Measurements from ENCODE around the gene PPP5C. TPM values are rescaled to one million over a fixed set of nuclear protein-coding genes. Genes with fewer than 3 reads are reported as not detected.

Gene PPP5C
- polyA plus RNA-seq, 1 donor from 2014 or later = 99.3 TPM

- peaks cover 15% of the 10 kb centered on the region for H3K79me2 ChIP-seq (replicated peaks; ENCODE audit: insufficient read depth, low read length)
- H3K9me3 ChIP-seq (ENCODE audit: low read length) = no peaks in the 10 kb centered on the region
- peak overlapping the region; percentile 53 for H3K4me3 ChIP-seq (ENCODE audit: low read length)
- H2AFZ ChIP-seq (ENCODE audit: low read depth, low read length) = no peak overlapping the region
- no peaks in the 10 kb centered on the region for H3K9me2 ChIP-seq (ENCODE audit: insufficient read depth, low read length)
- no peak overlapping the region for H3K27ac ChIP-seq (ENCODE audit: low read length)
- no peaks in the 10 kb centered on the region for H3K27me3 ChIP-seq (ENCODE audit: insufficient read depth, low read depth, low read length)
- no peaks in the 10 kb centered on the region for H3K36me3 ChIP-seq (ENCODE audit: insufficient read depth, low read length)
- H4K20me1 ChIP-seq (ENCODE audit: insufficient read depth) = no peaks in the 10 kb centered on the region
- TF ChIP-seq POLR2AphosphoS5 (IDR thresholded peaks at IDR 0.05) (no peak), CTCF (IDR thresholded peaks at IDR 0.05; ENCODE audit: poor library complexity, severe bottlenecking) (no peak), MXI1 (conservative IDR thresholded peaks at IDR 0.05; ENCODE audit: poor library complexity, severe bottlenecking) (no peak), EP300 (conservative IDR thresholded peaks at IDR 0.05; ENCODE audit: poor library complexity, severe bottlenecking) (no peak)
- no peak overlapping the region for H3K4me2 ChIP-seq (ENCODE audit: low read length)
- no peaks in the 10 kb centered on the region for H3F3A ChIP-seq (ENCODE audit: insufficient read depth, low read length, poor library complexity, severe bottlenecking)
- no peak overlapping the region for H3K9ac ChIP-seq (ENCODE audit: low read length)
Observed at GRCh38 chr19:46411925-46412649, 65.2 kb downstream of the PPP5C start.

- Histone ChIP-seq H3K9me2 (ENCODE audit: insufficient read depth, low read length) (no peaks in the 10 kb centered on the region), H3F3A (ENCODE audit: insufficient read depth, low read length, poor library complexity, severe bottlenecking) (no peaks in the 10 kb centered on the region), H3K27ac (ENCODE audit: low read length) (peak overlapping the region; percentile 20), H4K20me1 (ENCODE audit: insufficient read depth) (no peaks in the 10 kb centered on the region), H3K4me3 (ENCODE audit: low read length) (peak overlapping the region; percentile 53), H2AFZ (ENCODE audit: low read depth, low read length) (peak overlapping the region; percentile 51), H3K4me2 (ENCODE audit: low read length) (no peak overlapping the region), H3K79me2 (replicated peaks; ENCODE audit: insufficient read depth, low read length) (peaks cover 15% of the 10 kb centered on the region), H3K9ac (ENCODE audit: low read length) (peak overlapping the region; percentile 45), H3K9me3 (ENCODE audit: low read length) (no peaks in the 10 kb centered on the region), H3K36me3 (ENCODE audit: insufficient read depth, low read length) (no peaks in the 10 kb centered on the region), H3K27me3 (ENCODE audit: insufficient read depth, low read depth, low read length) (no peaks in the 10 kb centered on the region)
- TF ChIP-seq MXI1 (conservative IDR thresholded peaks at IDR 0.05; ENCODE audit: poor library complexity, severe bottlenecking) = no peak
- TF ChIP-seq EZH2 (IDR thresholded peaks at IDR 0.05; ENCODE audit: borderline replicate concordance, insufficient read depth, low read length, poor library complexity, severe bottlenecking) = no peak
- no peak for TF ChIP-seq EP300 (conservative IDR thresholded peaks at IDR 0.05; ENCODE audit: poor library complexity, severe bottlenecking)
- TF ChIP-seq RAD21 (conservative IDR thresholded peaks at IDR 0.05) = no peak
- TF ChIP-seq CTCF (IDR thresholded peaks at IDR 0.05; ENCODE audit: poor library complexity, severe bottlenecking) = no peak
- no peak for TF ChIP-seq SMC3 (conservative IDR thresholded peaks at IDR 0.05; ENCODE audit: poor library complexity)
- no peak for TF ChIP-seq REST (IDR thresholded peaks at IDR 0.05; ENCODE audit: borderline replicate concordance)
- TF ChIP-seq TAF1 (IDR thresholded peaks at IDR 0.05; ENCODE audit: low read depth) = no peak
- no peak for TF ChIP-seq POLR2AphosphoS5 (IDR thresholded peaks at IDR 0.05)
Observed at GRCh38 chr19:46412650-46413261, 65.9 kb downstream of the PPP5C start.
